SJSA1 (cell line): Measurements from ENCODE around the gene RNLS. TPM values are rescaled to one million over a fixed set of nuclear protein-coding genes. Genes with fewer than 3 reads are reported as not detected.

Experiments
- DNase-seq, 2 experiments: peaks; one replicate each; pipeline ENCODE4 v3.0.0-alpha.2; 2015 to 2020; ENCODE audit warnings: low spot score in 2 of 2, low read depth in 1 of 2
- H3K27ac ChIP-seq: fragments of 250-450 bp; sonication (Bioruptor Pico); 2 replicates; pipeline ENCODE4 v1.5.1; 2020; ENCODE audit warnings: mild to moderate bottlenecking, moderate library complexity
- H3K27me3 ChIP-seq: fragments of 250-450 bp; sonication (Bioruptor Pico); replicated peaks from 2 replicates; pipeline ENCODE4 v1.5.1; 2020; ENCODE audit warnings: mild to moderate bottlenecking, moderate library complexity
- H3K36me3 ChIP-seq: fragments of 250-450 bp; sonication (Bioruptor Pico); 2 replicates; pipeline ENCODE4 v1.5.1; 2020; ENCODE audit warnings: mild to moderate bottlenecking
- H3K4me1 ChIP-seq: fragments of 250-450 bp; sonication (Bioruptor Pico); replicated peaks from 2 replicates; pipeline ENCODE4 v1.6.1; 2021; ENCODE audit warnings: mild to moderate bottlenecking
- H3K4me3 ChIP-seq: fragments of 250-450 bp; sonication (Bioruptor Pico); 2 replicates; pipeline ENCODE4 v1.5.1; 2020; ENCODE audit warnings: mild to moderate bottlenecking
- H3K9me3 ChIP-seq: fragments of 250-450 bp; sonication (Bioruptor Pico); replicated peaks from 2 replicates; pipeline ENCODE4 v1.5.1; 2020; ENCODE audit warnings: mild to moderate bottlenecking
- total RNA-seq: library from RNA; depleted of rRNA; stranded (reverse); fragments of >200 nt; shearing (Covaris generic); gene quantifications from 2 replicates; pipeline ENCODE4 v1.2.3, GENCODE V29; 2014

The RNLS gene
- total RNA-seq, 1 experiment from 2014 or later: not detected

- DNase-seq: no peak
- Histone ChIP-seq H3K4me3 (no peak overlapping the region), H3K27me3 (no peaks in the 10 kb centered on the region), H3K9me3 (no peaks in the 10 kb centered on the region), H3K27ac (no peak overlapping the region), H3K4me1 (no peaks in the 10 kb centered on the region), H3K36me3 (no peaks in the 10 kb centered on the region)
Observed at GRCh38 chr10:88347022-88347421, 236.1 kb downstream of the RNLS start.

GRCh38 chr10:88346144-88346977, 236.8 kb downstream of the RNLS start:
- Histone ChIP-seq H3K36me3 (no peaks in the 10 kb centered on the region), H3K27me3 (no peaks in the 10 kb centered on the region), H3K4me3 (no peak overlapping the region), H3K4me1 (no peaks in the 10 kb centered on the region), H3K27ac (no peak overlapping the region), H3K9me3 (no peaks in the 10 kb centered on the region)
- no peak for DNase-seq

- no peak overlapping the region for H3K4me3 ChIP-seq
- H3K36me3 ChIP-seq: no peaks in the 10 kb centered on the region
- no peak for DNase-seq
- H3K27ac ChIP-seq: no peak overlapping the region
- H3K4me1 ChIP-seq: no peaks in the 10 kb centered on the region
- H3K27me3 ChIP-seq: no peaks in the 10 kb centered on the region
- H3K9me3 ChIP-seq: no peaks in the 10 kb centered on the region
Observed at GRCh38 chr10:88343761-88344484, 239.2 kb downstream of the RNLS start.

- H3K27ac ChIP-seq: no peak overlapping the region
- DNase-seq: no peak
- no peak overlapping the region for H3K4me3 ChIP-seq
Observed at GRCh38 chr10:88342733-88343310, 240.3 kb downstream of the RNLS start.

GRCh38 chr10:88337134-88337533, 246.0 kb downstream of the RNLS start:
- Histone ChIP-seq H3K9me3 (no peaks in the 10 kb centered on the region), H3K36me3 (no peaks in the 10 kb centered on the region), H3K27me3 (no peaks in the 10 kb centered on the region), H3K27ac (no peak overlapping the region), H3K4me1 (no peaks in the 10 kb centered on the region), H3K4me3 (no peak overlapping the region)
- DNase-seq: no peak

More at GRCh38 chr10:88342733-88343310, 240.3 kb downstream of the RNLS start:
- no peaks in the 10 kb centered on the region for H3K36me3 ChIP-seq
- H3K4me1 ChIP-seq: no peaks in the 10 kb centered on the region
- no peaks in the 10 kb centered on the region for H3K27me3 ChIP-seq
- H3K9me3 ChIP-seq: no peaks in the 10 kb centered on the region

GRCh38 chr10:88336334-88336733, 246.8 kb downstream of the RNLS start:
- Histone ChIP-seq H3K36me3 (no peaks in the 10 kb centered on the region), H3K9me3 (no peaks in the 10 kb centered on the region), H3K27me3 (no peaks in the 10 kb centered on the region), H3K4me3 (no peak overlapping the region), H3K4me1 (no peaks in the 10 kb centered on the region), H3K27ac (no peak overlapping the region)
- no peak for DNase-seq

- no peak overlapping the region for H3K4me3 ChIP-seq
- no peaks in the 10 kb centered on the region for H3K4me1 ChIP-seq
- H3K27me3 ChIP-seq: no peaks in the 10 kb centered on the region
- H3K27ac ChIP-seq: no peak overlapping the region
- no peak for DNase-seq
- no peaks in the 10 kb centered on the region for H3K9me3 ChIP-seq
- no peaks in the 10 kb centered on the region for H3K36me3 ChIP-seq
Observed at GRCh38 chr10:88333248-88333630, 249.9 kb downstream of the RNLS start.

GRCh38 chr10:88332503-88333247, 250.4 kb downstream of the RNLS start:
- no peak overlapping the region for H3K27ac ChIP-seq

GRCh38 chr10:88330174-88330573, 252.9 kb downstream of the RNLS start:
- no peak for DNase-seq
- Histone ChIP-seq H3K27ac (no peak overlapping the region), H3K9me3 (no peaks in the 10 kb centered on the region), H3K27me3 (no peaks in the 10 kb centered on the region), H3K4me1 (no peaks in the 10 kb centered on the region), H3K4me3 (no peak overlapping the region), H3K36me3 (no peaks in the 10 kb centered on the region)

More at GRCh38 chr10:88332503-88333247, 250.4 kb downstream of the RNLS start:
- Histone ChIP-seq H3K9me3 (no peaks in the 10 kb centered on the region), H3K36me3 (no peaks in the 10 kb centered on the region), H3K27me3 (no peaks in the 10 kb centered on the region), H3K4me3 (no peak overlapping the region), H3K4me1 (no peaks in the 10 kb centered on the region)
- DNase-seq: no peak

GRCh38 chr10:88322324-88323063, 260.6 kb downstream of the RNLS start:
- no peak for DNase-seq
- Histone ChIP-seq H3K27me3 (no peaks in the 10 kb centered on the region), H3K36me3 (no peaks in the 10 kb centered on the region), H3K9me3 (peaks cover 6% of the 10 kb centered on the region; the same call in 1 of the 2 replicates), H3K4me3 (no peak overlapping the region), H3K27ac (no peak overlapping the region), H3K4me1 (no peaks in the 10 kb centered on the region)

- Histone ChIP-seq H3K4me3 (no peak overlapping the region), H3K36me3 (no peaks in the 10 kb centered on the region), H3K9me3 (peaks cover 6% of the 10 kb centered on the region; the same call in 1 of the 2 replicates), H3K27ac (no peak overlapping the region), H3K27me3 (no peaks in the 10 kb centered on the region), H3K4me1 (no peaks in the 10 kb centered on the region)
- DNase-seq: no peak
Observed at GRCh38 chr10:88319960-88320517, 263.1 kb downstream of the RNLS start.

- Histone ChIP-seq H3K4me3 (no peak overlapping the region), H3K4me1 (no peaks in the 10 kb centered on the region), H3K27ac (no peak overlapping the region), H3K9me3 (peaks cover 6% of the 10 kb centered on the region; the same call in 1 of the 2 replicates), H3K27me3 (no peaks in the 10 kb centered on the region), H3K36me3 (no peaks in the 10 kb centered on the region)
- DNase-seq: no peak
Observed at GRCh38 chr10:88318803-88319202, 264.3 kb downstream of the RNLS start.

- Histone ChIP-seq H3K9me3 (peaks cover 6% of the 10 kb centered on the region; the same call in 1 of the 2 replicates), H3K27ac (no peak overlapping the region), H3K4me3 (no peak overlapping the region), H3K27me3 (no peaks in the 10 kb centered on the region), H3K36me3 (no peaks in the 10 kb centered on the region), H3K4me1 (no peaks in the 10 kb centered on the region)
- DNase-seq: no peak
Observed at GRCh38 chr10:88317099-88317498, 266.0 kb downstream of the RNLS start.
